ENCODE measurements around the gene SCRN2.

GRCh38 chr17:47792457-47792856, 48.6 kb downstream of the SCRN2 start:
- TF ChIP-seq, protein P1, sequence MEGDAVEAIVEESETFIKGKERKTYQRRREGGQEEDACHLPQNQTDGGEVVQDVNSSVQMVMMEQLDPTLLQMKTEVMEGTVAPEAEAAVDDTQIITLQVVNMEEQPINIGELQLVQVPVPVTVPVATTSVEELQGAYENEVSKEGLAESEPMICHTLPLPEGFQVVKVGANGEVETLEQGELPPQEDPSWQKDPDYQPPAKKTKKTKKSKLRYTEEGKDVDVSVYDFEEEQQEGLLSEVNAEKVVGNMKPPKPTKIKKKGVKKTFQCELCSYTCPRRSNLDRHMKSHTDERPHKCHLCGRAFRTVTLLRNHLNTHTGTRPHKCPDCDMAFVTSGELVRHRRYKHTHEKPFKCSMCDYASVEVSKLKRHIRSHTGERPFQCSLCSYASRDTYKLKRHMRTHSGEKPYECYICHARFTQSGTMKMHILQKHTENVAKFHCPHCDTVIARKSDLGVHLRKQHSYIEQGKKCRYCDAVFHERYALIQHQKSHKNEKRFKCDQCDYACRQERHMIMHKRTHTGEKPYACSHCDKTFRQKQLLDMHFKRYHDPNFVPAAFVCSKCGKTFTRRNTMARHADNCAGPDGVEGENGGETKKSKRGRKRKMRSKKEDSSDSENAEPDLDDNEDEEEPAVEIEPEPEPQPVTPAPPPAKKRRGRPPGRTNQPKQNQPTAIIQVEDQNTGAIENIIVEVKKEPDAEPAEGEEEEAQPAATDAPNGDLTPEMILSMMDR (conservative IDR thresholded peaks at IDR 0.05; ENCODE audit: low read depth, low read length) = no peak
- TF ChIP-seq EZH2phosphoT487 (IDR thresholded peaks at IDR 0.05; ENCODE audit: borderline replicate concordance, low read length) = no peak; the same call in 1 of the 2 replicates
- TF ChIP-seq EZH2 (IDR thresholded peaks at IDR 0.05; ENCODE audit: low read length, unreplicated experiment) = no peak

All from PC-3 (cell line).